IMR-90 (cell line): Measurements from ENCODE around the gene TPMT. TPM values are rescaled to one million over a fixed set of nuclear protein-coding genes. Genes with fewer than 3 reads are reported as not detected.

ENCODE experiments used
- ATAC-seq: fragments of 200-7000 bp; cut with Tn5 transposase; 2 replicates; pipeline ENCODE4 v1.9.1; 2020; ENCODE audit warnings: low read depth, mild to moderate bottlenecking, moderate library complexity
- BruUV-seq: library from RNA; stranded (reverse); fragments of 400-500 nt; replicated peaks from 2 replicates; lab custom pipeline; 2021; lab: Mats Ljungman, UMichigan
- CTCF ChIA-PET: fragments of 300-600 bp; formaldehyde crosslinking; extraction: SDS; loops from one replicate; lab custom pipeline; 2021; ENCODE audit warnings: antibody characterized with exemption; lab: Yijun Ruan, JAX
- POLR2A ChIA-PET: fragments of 300-600 bp; sonication (Branson Sonifier 250); formaldehyde crosslinking; loops from one replicate; lab custom pipeline; 2022; ENCODE audit warnings: antibody characterized with exemption; ENCODE audit not compliant: unreplicated experiment; lab: Charles Lee
- DNase-seq: peaks from one replicate; pipeline ENCODE4 v3.0.0; 2013
- H2AFZ ChIP-seq: replicated peaks from 2 replicates; pipeline ENCODE3; 2013; ENCODE audit warnings: low read length, mild to moderate bottlenecking; ENCODE audit not compliant: poor library complexity
- H2AK5ac ChIP-seq: 2 replicates; pipeline ENCODE4 v1.6.1; 2013; ENCODE audit warnings: low read depth, low read length, inconsistent platforms
- H2AK9ac ChIP-seq: replicated peaks from 2 replicates; pipeline ENCODE3; 2013; ENCODE audit warnings: mild to moderate bottlenecking, low read depth, low read length, moderate library complexity; ENCODE audit not compliant: poor library complexity
- H2BK120ac ChIP-seq: 2 replicates; pipeline ENCODE4 v1.6.1; 2013; ENCODE audit warnings: low read depth, low read length, inconsistent platforms
- H2BK15ac ChIP-seq: 3 replicates; pipeline ENCODE4 v1.6.1; 2013; ENCODE audit warnings: low read depth, low read length, inconsistent platforms
- H2BK20ac ChIP-seq: 2 replicates; pipeline ENCODE4 v1.6.1; 2013; ENCODE audit warnings: low read depth, mild to moderate bottlenecking, inconsistent platforms, low read length, moderate library complexity
- H2BK5ac ChIP-seq: 2 replicates; pipeline ENCODE4 v1.6.1; 2013; ENCODE audit warnings: mild to moderate bottlenecking, low read depth, low read length, inconsistent platforms; ENCODE audit not compliant: poor library complexity, severe bottlenecking
- H3K14ac ChIP-seq: replicated peaks from 2 replicates; pipeline ENCODE4 v1.6.1; 2013; ENCODE audit warnings: low read depth, low read length, inconsistent platforms
- H3K18ac ChIP-seq: 2 replicates; pipeline ENCODE4 v1.6.1; 2013; ENCODE audit warnings: low read depth, low read length, control low read depth
- H3K23ac ChIP-seq: 2 replicates; pipeline ENCODE4 v1.6.1; 2013; ENCODE audit warnings: low read depth, low read length, inconsistent platforms
- H3K27ac ChIP-seq: 2 replicates; pipeline ENCODE4 v1.5.1; 2013; ENCODE audit warnings: mild to moderate bottlenecking, control low read depth, low read length; ENCODE audit not compliant: insufficient read depth
- H3K27me3 ChIP-seq: 2 replicates; pipeline ENCODE4 v1.6.1; 2013; ENCODE audit warnings: low read length; ENCODE audit not compliant: control insufficient read depth, insufficient read depth
- H3K36me3 ChIP-seq: 2 replicates; pipeline ENCODE4 v1.6.1; 2013; ENCODE audit warnings: low read length, mixed read lengths; ENCODE audit not compliant: control insufficient read depth, insufficient read depth
- H3K4ac ChIP-seq: 2 replicates; pipeline ENCODE4 v1.6.1; 2013; ENCODE audit warnings: low read depth, low read length, inconsistent platforms
- H3K4me1 ChIP-seq: 2 replicates; pipeline ENCODE4 v1.6.1; 2013; ENCODE audit warnings: low read length, mixed read lengths; ENCODE audit not compliant: control insufficient read depth, insufficient read depth
- H3K4me2 ChIP-seq: 2 replicates; pipeline ENCODE4 v1.6.1; 2013; ENCODE audit warnings: low read depth, mild to moderate bottlenecking, control low read depth, low read length, moderate library complexity
- H3K4me3 ChIP-seq: 2 replicates; pipeline ENCODE4 v1.5.1; 2013; ENCODE audit warnings: low read depth, mild to moderate bottlenecking, control low read depth, low read length, moderate library complexity; ENCODE audit not compliant: insufficient read depth
- H3K56ac ChIP-seq: 2 replicates; pipeline ENCODE4 v1.6.1; 2013; ENCODE audit warnings: low read length, inconsistent platforms; ENCODE audit not compliant: insufficient read depth; ENCODE audit errors: extremely low read depth
- H3K79me1 ChIP-seq, 2 experiments: 2 replicates each; pipeline ENCODE4 v1.6.1; 2013; ENCODE audit warnings: low read length in 2 of 2, inconsistent platforms in 1 of 2, low read depth in 1 of 2
- H3K9ac ChIP-seq: 2 replicates; pipeline ENCODE4 v1.6.1; 2013; ENCODE audit warnings: low read depth, low read length, control low read depth
- H3K9me1 ChIP-seq: 2 replicates; pipeline ENCODE4 v1.6.1; 2013; ENCODE audit warnings: low read length, inconsistent platforms; ENCODE audit not compliant: insufficient read depth
- H3K9me3 ChIP-seq: 2 replicates; pipeline ENCODE4 v1.6.1; 2013; ENCODE audit warnings: low read length; ENCODE audit not compliant: control insufficient read depth, insufficient read depth
- H4K20me1 ChIP-seq: 2 replicates; pipeline ENCODE4 v1.6.1; 2013; ENCODE audit warnings: low read length, inconsistent platforms; ENCODE audit not compliant: insufficient read depth
- H4K5ac ChIP-seq: 2 replicates; pipeline ENCODE4 v1.6.1; 2013; ENCODE audit warnings: mild to moderate bottlenecking, low read depth, low read length, control low read depth
- H4K8ac ChIP-seq, 2 experiments: 2 replicates each; pipeline ENCODE4 v1.6.1; 2013; ENCODE audit warnings: low read depth in 2 of 2, low read length in 2 of 2, control low read depth in 1 of 2, inconsistent platforms in 1 of 2
- H4K91ac ChIP-seq: 2 replicates; pipeline ENCODE4 v1.6.1; 2013; ENCODE audit warnings: low read depth, low read length, inconsistent platforms; ENCODE audit not compliant: insufficient read depth
- BHLHE40 ChIP-seq: fragments of 150-350 bp; IDR thresholded peaks from 2 replicates; pipeline ENCODE4 v1.6.1; 2016; ENCODE audit warnings: mild to moderate bottlenecking, low read depth, low read length
- CEBPB ChIP-seq: IDR thresholded peaks from 2 replicates; pipeline ENCODE4 v1.6.1; 2012; ENCODE audit warnings: low read depth, low read length, improper control_type of control experiment
- CHD1 ChIP-seq: IDR thresholded peaks from 2 replicates; pipeline ENCODE4 v1.6.1; 2012; ENCODE audit warnings: low read depth, low read length, improper control_type of control experiment
- MXI1 ChIP-seq: IDR thresholded peaks from 2 replicates; pipeline ENCODE4 v1.6.1; 2012; ENCODE audit warnings: low read depth, mild to moderate bottlenecking, low read length, moderate library complexity, borderline replicate concordance
- NFE2L2 ChIP-seq: fragments of 150-350 bp; IDR thresholded peaks from 2 replicates; pipeline ENCODE4 v1.6.1; 2016; ENCODE audit warnings: low read depth, mild to moderate bottlenecking, low read length
- RAD21 ChIP-seq: IDR thresholded peaks from 2 replicates; pipeline ENCODE4 v1.6.1; 2012; ENCODE audit warnings: low read length, improper control_type of control experiment
- RFX5 ChIP-seq: IDR thresholded peaks from 2 replicates; pipeline ENCODE4 v1.8.0; 2012; ENCODE audit warnings: low read depth, mild to moderate bottlenecking, low read length, moderate library complexity
- SMC3 ChIP-seq: fragments of 150-350 bp; IDR thresholded peaks from 2 replicates; pipeline ENCODE4 v1.6.1; 2016; ENCODE audit warnings: low read depth, mild to moderate bottlenecking, antibody characterized with exemption, low read length, moderate library complexity
- WGBS, 2 experiments: methylation state at CpG; one replicate each; pipeline versions ENCODE4 v1.1.5 to v1.1.7; 2013; ENCODE audit warnings: missing lambda C conversion rate in 2 of 2; ENCODE audit not compliant: insufficient read length in 1 of 2; ENCODE audit errors: extremely low coverage in 2 of 2; 5-methylcytosine and 5-hydroxymethylcytosine counted together
- dilution Hi-C: fragments of 300-500 bp; cut with HindIII; formaldehyde crosslinking; loops from one replicate; pipeline ENCODE4 v1.14.3; 2018; ENCODE audit warnings: low sequenced_read_pairs; ENCODE audit not compliant: unreplicated experiment
- in situ Hi-C: fragments of 300-500 bp; cut with MboI; formaldehyde crosslinking; loops from 3 replicates; pipeline ENCODE4 v1.14.3; 2019; ENCODE audit warnings: low sequenced_read_pairs, inconsistent platforms, mixed read lengths
- intact Hi-C: fragments of 100-400 bp; cut with micrococcal nuclease; formaldehyde crosslinking; loops from 2 replicates; pipeline ENCODE4 v1.10.0; 2022
- polyA plus RNA-seq, 3 experiments: library from polyadenylated mRNA; depleted of rRNA; stranded (reverse); fragments of >200 nt; gene quantifications; 2 replicates each; pipeline ENCODE4 v1.2.3, GENCODE V29; 2012; ENCODE audit warnings: low replicate concordance in 1 of 3
- total RNA-seq: library from RNA; depleted of rRNA; stranded (reverse); fragments of >200 nt; gene quantifications from 2 replicates; pipeline ENCODE4 v1.2.3, GENCODE V29; 2012

The TPMT gene
- total and polyA plus RNA-seq, 2 of the 4 experiments (the other 2 are of a cell fraction) = 10.8 to 14.1 TPM

DNA sequence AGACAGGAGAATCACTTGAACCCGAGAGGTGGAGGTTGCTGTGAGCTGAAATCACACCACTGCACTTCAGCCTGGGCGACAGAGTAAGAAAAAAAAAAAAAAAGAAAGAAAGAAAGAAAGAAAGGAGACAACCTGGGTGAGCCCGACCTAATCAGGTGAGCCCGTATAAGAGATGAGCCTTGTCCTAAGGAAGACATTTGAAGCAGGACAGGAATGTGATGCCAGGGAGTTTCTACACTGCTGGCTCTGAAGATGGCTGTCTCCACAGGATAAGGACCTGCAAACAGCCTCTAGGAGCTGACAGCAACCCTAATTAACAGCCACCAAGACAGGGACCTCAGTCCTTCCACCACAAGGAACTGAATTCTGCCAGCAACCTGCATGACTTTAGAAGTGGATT lies 74.3 kb downstream of the TPMT start:
- intact Hi-C loops = no loop called here
- CTCF ChIA-PET = no interaction called here

More for the DNA sequence above, 74.3 kb downstream of the TPMT start:
- Histone ChIP-seq H2AFZ (no peak overlapping the region), H3K27ac (no peak overlapping the region), H4K5ac (no peak overlapping the region), H3K4me1 (peaks cover 3% of the 10 kb centered on the region), H3K27me3 (peaks cover 1% of the 10 kb centered on the region; the same call in 1 of the 2 replicates), H3K79me1 (no peaks in the 10 kb centered on the region), H3K18ac (no peak overlapping the region), H3K4me2 (no peak overlapping the region), H3K9me3 (no peaks in the 10 kb centered on the region; the same call in 1 of the 2 replicates), H3K4me3 (no peak overlapping the region), H4K91ac (no peak overlapping the region), H2BK5ac (no peak overlapping the region), H2BK120ac (no peak overlapping the region), H4K8ac (no peak overlapping the region), H3K23ac (no peak overlapping the region), H3K9ac (no peak overlapping the region), H3K9me1 (no peaks in the 10 kb centered on the region), H2AK9ac (no peak overlapping the region), H3K4ac (no peak overlapping the region), H2BK15ac (no peak overlapping the region), H3K36me3 (no peaks in the 10 kb centered on the region), H3K56ac (no peak overlapping the region), H3K14ac (no peak overlapping the region), H2BK20ac (no peak overlapping the region), H2AK5ac (no peak overlapping the region), H4K20me1 (no peaks in the 10 kb centered on the region)
- no peak for DNase-seq
- POLR2A ChIA-PET = no interaction called here
- 83% methylated on average over 2 of the region's 4 CpGs; no CpG with 5 or more reads in 1 of the 2 experiments for WGBS, 2 experiments
- no peak for TF ChIP-seq RFX5
- TF ChIP-seq BHLHE40 = no peak
- TF ChIP-seq MXI1 = no peak
- no peak for TF ChIP-seq RAD21
- TF ChIP-seq CEBPB = no peak
- no peak for TF ChIP-seq CHD1
- TF ChIP-seq NFE2L2 = no peak
- TF ChIP-seq SMC3 = no peak
- dilution Hi-C loops = no loop called here
- BruUV-seq = no TSS peak
- in situ Hi-C loops = no loop called here
- ATAC-seq = no peak
